ENCODE results near the gene DDA1. TPM values are rescaled to one million over a fixed set of nuclear protein-coding genes. Genes with fewer than 3 reads are reported as not detected.

DDA1 gene
- total and polyA plus RNA-seq, 2 of the 13 experiments (the other 11 are each of a cell fraction or from before 2014, with no cell fraction given), result 24.5 to 26.0 TPM

- TF ChIP-seq ZNF260 (CRISPR knock-in tag; IDR thresholded peaks at IDR 0.05; ENCODE audit: borderline replicate concordance, low read depth) (no peak), MTF2 (CRISPR knock-in tag; IDR thresholded peaks at IDR 0.05; ENCODE audit: borderline replicate concordance) (no peak), ZNF704 (CRISPR knock-in tag; IDR thresholded peaks at IDR 0.05; ENCODE audit: borderline replicate concordance) (no peak), PHF5A (CRISPR knock-in tag; IDR thresholded peaks at IDR 0.05; ENCODE audit: low read depth, unreplicated experiment) (no peak), ZNF678 (CRISPR knock-in tag; IDR thresholded peaks at IDR 0.05) (no peak), GATAD1 (CRISPR knock-in tag; IDR thresholded peaks at IDR 0.05) (no peak), XBP1 (CRISPR knock-in tag; IDR thresholded peaks at IDR 0.05) (peak; percentile 3; the same call in 1 of the 2 replicates), ZNF451 (CRISPR knock-in tag; IDR thresholded peaks at IDR 0.05) (no peak), AKNA (CRISPR knock-in tag; IDR thresholded peaks at IDR 0.05; ENCODE audit: borderline replicate concordance) (no peak), POLR2G (IDR thresholded peaks at IDR 0.05; ENCODE audit: low read depth, low read length) (no peak; the same call in 1 of the 2 replicates), CREM (IDR thresholded peaks at IDR 0.05) (no peak), CREM (CRISPR knock-in tag; IDR thresholded peaks at IDR 0.05) (no peak), ZFP37 (CRISPR knock-in tag; IDR thresholded peaks at IDR 0.05; ENCODE audit: borderline replicate concordance) (0 out of 2 replicates have a peak, but pooled peaks have one; percentile 5), ZNF891 (CRISPR knock-in tag; IDR thresholded peaks at IDR 0.05) (no peak), HES4 (CRISPR knock-in tag; IDR thresholded peaks at IDR 0.05; ENCODE audit: borderline replicate concordance) (no peak), SOX6 (IDR thresholded peaks at IDR 0.05) (no peak), SOX6 (CRISPR knock-in tag; IDR thresholded peaks at IDR 0.05) (no peak), BRF2 (CRISPR knock-in tag; IDR thresholded peaks at IDR 0.05) (0 out of 2 replicates have a peak, but pooled peaks have one; percentile 4), ZIK1 (CRISPR knock-in tag; IDR thresholded peaks at IDR 0.05; ENCODE audit: borderline replicate concordance, low read depth) (no peak), UBTF (CRISPR knock-in tag; IDR thresholded peaks at IDR 0.05) (peak; percentile 38; the same call in 1 of the 2 replicates), NFE2L2 (IDR thresholded peaks at IDR 0.05; ENCODE audit: low read length) (no peak), ARNT (IDR thresholded peaks at IDR 0.05) (no peak), PAX8 (CRISPR knock-in tag; IDR thresholded peaks at IDR 0.05; ENCODE audit: borderline replicate concordance) (no peak)
Measured at GRCh38 chr19:17306285-17306714, 3.1 kb upstream of the DDA1 start (continued).
